Esophagus squamous epithelium (tissue), 4 donors: ENCODE data around the gene MS4A10.

Source experiments
- POLR2A ChIP-seq, 4 donors: fragments of 450-650 bp; IDR thresholded peaks; one replicate each; pipeline ENCODE4 v1.6.1; 2017; ENCODE audit warnings: antibody characterized with exemption in 4 of 4, mild to moderate bottlenecking in 4 of 4, moderate library complexity in 3 of 4
- TF ChIP-seq, protein P1 (sequence below), 6 experiments: fragments of 450-650 bp in 4 of 6; fragments of 200-600 bp in 2 of 6; sonication (generic) in 2 of 6; IDR thresholded peaks; one replicate each; pipeline ENCODE4 v1.5.1; 2016 to 2019; ENCODE audit warnings: antibody characterized with exemption in 6 of 6, mild to moderate bottlenecking in 4 of 6, moderate library complexity in 4 of 6

DNA sequence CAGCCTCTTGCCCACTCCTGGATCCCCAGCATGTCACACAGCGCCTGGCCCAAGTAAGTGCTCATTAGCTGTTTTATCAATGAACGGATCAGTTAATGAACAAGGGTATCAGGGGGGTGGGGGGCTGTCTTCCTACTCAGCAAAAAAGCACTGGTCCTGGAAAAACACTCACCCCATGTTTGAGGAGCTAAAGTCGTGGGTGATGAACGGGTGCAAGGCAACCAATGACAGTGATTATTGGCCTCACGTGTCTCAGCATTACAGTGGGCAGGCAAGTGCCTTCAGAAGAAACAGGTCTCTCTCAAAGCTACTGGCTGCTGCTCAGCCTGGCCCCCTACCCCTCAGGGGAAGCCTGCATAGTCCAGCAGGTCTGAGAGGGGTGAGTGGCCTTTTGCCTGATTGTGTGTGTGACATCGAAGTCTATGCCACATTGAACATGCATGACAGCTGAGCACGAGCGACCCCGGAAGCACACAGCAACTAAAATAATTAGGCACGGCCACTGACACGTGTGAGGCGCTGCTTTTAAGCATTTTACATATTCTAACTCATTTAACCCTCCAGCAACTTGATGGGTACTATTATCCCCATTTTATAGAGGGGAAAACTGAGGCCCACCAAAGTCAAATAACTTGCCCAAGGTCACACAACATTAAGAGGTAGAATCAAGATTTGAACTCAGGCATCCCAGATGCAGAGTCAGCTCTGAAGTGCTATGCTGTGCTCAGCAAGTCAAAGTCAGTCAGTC, 2.6 kb upstream of the MS4A10 start:
- TF ChIP-seq, protein P1, sequence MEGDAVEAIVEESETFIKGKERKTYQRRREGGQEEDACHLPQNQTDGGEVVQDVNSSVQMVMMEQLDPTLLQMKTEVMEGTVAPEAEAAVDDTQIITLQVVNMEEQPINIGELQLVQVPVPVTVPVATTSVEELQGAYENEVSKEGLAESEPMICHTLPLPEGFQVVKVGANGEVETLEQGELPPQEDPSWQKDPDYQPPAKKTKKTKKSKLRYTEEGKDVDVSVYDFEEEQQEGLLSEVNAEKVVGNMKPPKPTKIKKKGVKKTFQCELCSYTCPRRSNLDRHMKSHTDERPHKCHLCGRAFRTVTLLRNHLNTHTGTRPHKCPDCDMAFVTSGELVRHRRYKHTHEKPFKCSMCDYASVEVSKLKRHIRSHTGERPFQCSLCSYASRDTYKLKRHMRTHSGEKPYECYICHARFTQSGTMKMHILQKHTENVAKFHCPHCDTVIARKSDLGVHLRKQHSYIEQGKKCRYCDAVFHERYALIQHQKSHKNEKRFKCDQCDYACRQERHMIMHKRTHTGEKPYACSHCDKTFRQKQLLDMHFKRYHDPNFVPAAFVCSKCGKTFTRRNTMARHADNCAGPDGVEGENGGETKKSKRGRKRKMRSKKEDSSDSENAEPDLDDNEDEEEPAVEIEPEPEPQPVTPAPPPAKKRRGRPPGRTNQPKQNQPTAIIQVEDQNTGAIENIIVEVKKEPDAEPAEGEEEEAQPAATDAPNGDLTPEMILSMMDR (IDR thresholded peaks at IDR 0.05), result no peak
- no peak for TF ChIP-seq POLR2A (IDR thresholded peaks at IDR 0.05)
